H1 (cell line): ENCODE measurements around the gene PROM2. TPM values are rescaled to one million over a fixed set of nuclear protein-coding genes. Genes with fewer than 3 reads are reported as not detected.

ENCODE experiments used
- ASH2L ChIP-seq: fragments of 200-600, 300-600 bp; sonication (generic); IDR thresholded peaks from one replicate; pipeline ENCODE4 v1.7.1; 2017; ENCODE audit warnings: low read length
- CHD1 ChIP-seq: IDR thresholded peaks from 2 replicates; pipeline ENCODE4 v1.6.1; 2012; ENCODE audit warnings: low read depth, low read length, improper control_type of control experiment
- CTBP2 ChIP-seq: IDR thresholded peaks from 2 replicates; pipeline ENCODE4 v1.7.0; 2011; ENCODE audit warnings: borderline replicate concordance, mild to moderate bottlenecking, moderate library complexity, mixed read lengths, low read length; ENCODE audit not compliant: insufficient read depth, insufficient read length
- MAFK ChIP-seq: IDR thresholded peaks from 2 replicates; pipeline ENCODE4 v1.6.1; 2012; ENCODE audit warnings: low read depth, mild to moderate bottlenecking, improper control_type of control experiment, low read length
- RBBP5 ChIP-seq: IDR thresholded peaks from 2 replicates; pipeline ENCODE4 v1.7.1; 2012; ENCODE audit warnings: low read depth, mild to moderate bottlenecking, inconsistent platforms, low read length, moderate library complexity, borderline replicate concordance
- RFX5 ChIP-seq: IDR thresholded peaks from 2 replicates; pipeline ENCODE4 v1.6.1; 2011; ENCODE audit warnings: low read depth, low read length, improper control_type of control experiment, borderline replicate concordance
- SAP30 ChIP-seq: fragments of 300-600 bp; sonication (generic); IDR thresholded peaks from 2 replicates; pipeline ENCODE4 v1.7.1; 2012; ENCODE audit warnings: low read length, moderate library complexity, mild to moderate bottlenecking, inconsistent platforms; ENCODE audit not compliant: insufficient read depth, insufficient replicate concordance
- SP4 ChIP-seq: IDR thresholded peaks from 2 replicates; pipeline ENCODE4 v1.6.1; 2012; ENCODE audit warnings: low read length, inconsistent platforms
- TCF12 ChIP-seq: IDR thresholded peaks from 2 replicates; pipeline ENCODE4 v1.6.1; 2011; ENCODE audit warnings: low read depth, mild to moderate bottlenecking, low read length
- polyA plus RNA-seq, 7 experiments: library from polyadenylated mRNA; depleted of rRNA in 3 of 7; stranded (reverse) in 5 of 7; unstranded in 2 of 7; fragments of >200 nt in 5 of 7; fragments of 200-250 nt in 2 of 7; gene quantifications; 1 replicate in 5 of 7; 2 replicates in 1 of 7; 4 replicates in 1 of 7; pipeline versions ENCODE4 v1.2.1 to v1.2.3, GENCODE V29; 2011 to 2013; ENCODE audit warnings: missing spikeins in 2 of 7, mixed read lengths in 2 of 7
- total RNA-seq: library from RNA; stranded (reverse); fragmentation: NEBNext Ultra II Directional; extraction: Animal tissue kit (Norgen Biotek cat#: 25700); gene quantifications from 2 replicates; pipeline ENCODE4 v1.2.1, GENCODE V29; 2021
- TF ChIP-seq, protein P1 (sequence below): fragments of 300-600 bp; sonication (generic); IDR thresholded peaks from 2 replicates; pipeline ENCODE4 v1.7.1; 2012; ENCODE audit warnings: low read length, moderate library complexity, mild to moderate bottlenecking, inconsistent platforms; ENCODE audit not compliant: insufficient replicate concordance

Gene PROM2
- total and polyA plus RNA-seq, 2 of the 8 experiments (the other 6 are each of a cell fraction or from before 2014, with no cell fraction given) = 1.6 to 3.8 TPM

DNA sequence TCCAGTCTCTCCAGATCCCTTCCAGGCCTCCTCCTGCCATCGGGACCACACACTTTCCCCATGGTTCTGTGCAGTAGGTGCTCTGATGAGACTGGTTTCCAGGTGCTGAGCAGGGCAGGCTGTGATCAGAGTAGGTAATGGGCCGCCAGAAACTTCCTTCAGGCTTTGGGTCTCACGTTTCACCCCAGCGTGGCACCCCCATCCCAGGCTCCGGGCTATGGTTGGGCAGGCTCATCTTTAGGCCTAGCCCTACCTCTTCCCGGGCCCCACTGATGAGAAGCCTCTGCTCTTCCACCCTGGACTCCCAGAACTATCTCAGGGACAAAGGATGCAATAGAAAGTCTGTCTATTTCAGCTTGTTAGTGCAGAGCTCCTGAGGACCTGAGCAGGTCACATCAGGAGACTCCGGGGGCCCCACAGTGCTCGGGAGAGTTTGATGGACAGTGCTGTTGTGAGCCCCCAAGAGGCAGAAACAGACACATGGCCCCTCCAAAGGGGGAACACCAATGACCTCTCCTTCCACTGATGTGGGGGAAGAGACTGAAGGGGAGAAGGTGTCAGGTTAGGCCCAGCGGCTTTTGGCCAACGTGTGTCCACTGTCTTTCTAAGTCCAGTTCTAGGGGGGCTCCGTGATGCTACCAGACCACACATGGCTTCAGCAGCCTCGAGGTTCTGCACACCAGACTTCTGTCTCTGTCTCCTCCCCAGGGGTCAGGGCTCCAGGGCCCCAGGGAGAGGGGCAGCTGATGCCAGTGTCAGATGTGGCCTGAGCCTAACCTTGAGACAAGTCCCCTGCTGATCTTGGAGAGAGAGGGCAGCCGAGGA, 5.8 kb upstream of the PROM2 start (continued):
- TF ChIP-seq, protein P1, sequence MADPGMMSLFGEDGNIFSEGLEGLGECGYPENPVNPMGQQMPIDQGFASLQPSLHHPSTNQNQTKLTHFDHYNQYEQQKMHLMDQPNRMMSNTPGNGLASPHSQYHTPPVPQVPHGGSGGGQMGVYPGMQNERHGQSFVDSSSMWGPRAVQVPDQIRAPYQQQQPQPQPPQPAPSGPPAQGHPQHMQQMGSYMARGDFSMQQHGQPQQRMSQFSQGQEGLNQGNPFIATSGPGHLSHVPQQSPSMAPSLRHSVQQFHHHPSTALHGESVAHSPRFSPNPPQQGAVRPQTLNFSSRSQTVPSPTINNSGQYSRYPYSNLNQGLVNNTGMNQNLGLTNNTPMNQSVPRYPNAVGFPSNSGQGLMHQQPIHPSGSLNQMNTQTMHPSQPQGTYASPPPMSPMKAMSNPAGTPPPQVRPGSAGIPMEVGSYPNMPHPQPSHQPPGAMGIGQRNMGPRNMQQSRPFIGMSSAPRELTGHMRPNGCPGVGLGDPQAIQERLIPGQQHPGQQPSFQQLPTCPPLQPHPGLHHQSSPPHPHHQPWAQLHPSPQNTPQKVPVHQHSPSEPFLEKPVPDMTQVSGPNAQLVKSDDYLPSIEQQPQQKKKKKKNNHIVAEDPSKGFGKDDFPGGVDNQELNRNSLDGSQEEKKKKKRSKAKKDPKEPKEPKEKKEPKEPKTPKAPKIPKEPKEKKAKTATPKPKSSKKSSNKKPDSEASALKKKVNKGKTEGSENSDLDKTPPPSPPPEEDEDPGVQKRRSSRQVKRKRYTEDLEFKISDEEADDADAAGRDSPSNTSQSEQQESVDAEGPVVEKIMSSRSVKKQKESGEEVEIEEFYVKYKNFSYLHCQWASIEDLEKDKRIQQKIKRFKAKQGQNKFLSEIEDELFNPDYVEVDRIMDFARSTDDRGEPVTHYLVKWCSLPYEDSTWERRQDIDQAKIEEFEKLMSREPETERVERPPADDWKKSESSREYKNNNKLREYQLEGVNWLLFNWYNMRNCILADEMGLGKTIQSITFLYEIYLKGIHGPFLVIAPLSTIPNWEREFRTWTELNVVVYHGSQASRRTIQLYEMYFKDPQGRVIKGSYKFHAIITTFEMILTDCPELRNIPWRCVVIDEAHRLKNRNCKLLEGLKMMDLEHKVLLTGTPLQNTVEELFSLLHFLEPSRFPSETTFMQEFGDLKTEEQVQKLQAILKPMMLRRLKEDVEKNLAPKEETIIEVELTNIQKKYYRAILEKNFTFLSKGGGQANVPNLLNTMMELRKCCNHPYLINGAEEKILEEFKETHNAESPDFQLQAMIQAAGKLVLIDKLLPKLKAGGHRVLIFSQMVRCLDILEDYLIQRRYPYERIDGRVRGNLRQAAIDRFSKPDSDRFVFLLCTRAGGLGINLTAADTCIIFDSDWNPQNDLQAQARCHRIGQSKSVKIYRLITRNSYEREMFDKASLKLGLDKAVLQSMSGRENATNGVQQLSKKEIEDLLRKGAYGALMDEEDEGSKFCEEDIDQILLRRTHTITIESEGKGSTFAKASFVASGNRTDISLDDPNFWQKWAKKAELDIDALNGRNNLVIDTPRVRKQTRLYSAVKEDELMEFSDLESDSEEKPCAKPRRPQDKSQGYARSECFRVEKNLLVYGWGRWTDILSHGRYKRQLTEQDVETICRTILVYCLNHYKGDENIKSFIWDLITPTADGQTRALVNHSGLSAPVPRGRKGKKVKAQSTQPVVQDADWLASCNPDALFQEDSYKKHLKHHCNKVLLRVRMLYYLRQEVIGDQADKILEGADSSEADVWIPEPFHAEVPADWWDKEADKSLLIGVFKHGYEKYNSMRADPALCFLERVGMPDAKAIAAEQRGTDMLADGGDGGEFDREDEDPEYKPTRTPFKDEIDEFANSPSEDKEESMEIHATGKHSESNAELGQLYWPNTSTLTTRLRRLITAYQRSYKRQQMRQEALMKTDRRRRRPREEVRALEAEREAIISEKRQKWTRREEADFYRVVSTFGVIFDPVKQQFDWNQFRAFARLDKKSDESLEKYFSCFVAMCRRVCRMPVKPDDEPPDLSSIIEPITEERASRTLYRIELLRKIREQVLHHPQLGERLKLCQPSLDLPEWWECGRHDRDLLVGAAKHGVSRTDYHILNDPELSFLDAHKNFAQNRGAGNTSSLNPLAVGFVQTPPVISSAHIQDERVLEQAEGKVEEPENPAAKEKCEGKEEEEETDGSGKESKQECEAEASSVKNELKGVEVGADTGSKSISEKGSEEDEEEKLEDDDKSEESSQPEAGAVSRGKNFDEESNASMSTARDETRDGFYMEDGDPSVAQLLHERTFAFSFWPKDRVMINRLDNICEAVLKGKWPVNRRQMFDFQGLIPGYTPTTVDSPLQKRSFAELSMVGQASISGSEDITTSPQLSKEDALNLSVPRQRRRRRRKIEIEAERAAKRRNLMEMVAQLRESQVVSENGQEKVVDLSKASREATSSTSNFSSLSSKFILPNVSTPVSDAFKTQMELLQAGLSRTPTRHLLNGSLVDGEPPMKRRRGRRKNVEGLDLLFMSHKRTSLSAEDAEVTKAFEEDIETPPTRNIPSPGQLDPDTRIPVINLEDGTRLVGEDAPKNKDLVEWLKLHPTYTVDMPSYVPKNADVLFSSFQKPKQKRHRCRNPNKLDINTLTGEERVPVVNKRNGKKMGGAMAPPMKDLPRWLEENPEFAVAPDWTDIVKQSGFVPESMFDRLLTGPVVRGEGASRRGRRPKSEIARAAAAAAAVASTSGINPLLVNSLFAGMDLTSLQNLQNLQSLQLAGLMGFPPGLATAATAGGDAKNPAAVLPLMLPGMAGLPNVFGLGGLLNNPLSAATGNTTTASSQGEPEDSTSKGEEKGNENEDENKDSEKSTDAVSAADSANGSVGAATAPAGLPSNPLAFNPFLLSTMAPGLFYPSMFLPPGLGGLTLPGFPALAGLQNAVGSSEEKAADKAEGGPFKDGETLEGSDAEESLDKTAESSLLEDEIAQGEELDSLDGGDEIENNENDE = no peak
- TF ChIP-seq CHD1 = no peak
- no peak for TF ChIP-seq SAP30
- TF ChIP-seq MAFK = no peak
- TF ChIP-seq TCF12 = no peak
- no peak for TF ChIP-seq ASH2L
- no peak for TF ChIP-seq RFX5
- no peak for TF ChIP-seq RBBP5
- TF ChIP-seq CTBP2 = no peak
- no peak for TF ChIP-seq SP4
